Superior temporal gyrus (tissue), 1 donor: ENCODE measurements around the gene DTNA.
"Not testable (repeated sequence)": the region's sequence is repeated elsewhere in the genome, so short reads cannot be mapped to it uniquely, and the experiment has no call there.

Source experiments
- DNase-seq: peaks from one replicate; pipeline ENCODE4 v3.0.0-alpha.2; 2016; ENCODE audit errors: extremely low spot score

Gene DTNA

GRCh38 chr18:34893239-34893638, 183.1 kb downstream of the DTNA start:
- no peak for DNase-seq

GRCh38 chr18:34901299-34901698, 191.2 kb downstream of the DTNA start:
- no peak for DNase-seq

- DNase-seq: no peak
Measured at GRCh38 chr18:34904994-34905393, 194.9 kb downstream of the DTNA start.

- DNase-seq: not testable (repeated sequence)
Measured at GRCh38 chr18:34906985-34907384, 196.9 kb downstream of the DTNA start.

GRCh38 chr18:34909637-34910364, 199.7 kb downstream of the DTNA start:
- peak; percentile 54 for DNase-seq

DNA sequence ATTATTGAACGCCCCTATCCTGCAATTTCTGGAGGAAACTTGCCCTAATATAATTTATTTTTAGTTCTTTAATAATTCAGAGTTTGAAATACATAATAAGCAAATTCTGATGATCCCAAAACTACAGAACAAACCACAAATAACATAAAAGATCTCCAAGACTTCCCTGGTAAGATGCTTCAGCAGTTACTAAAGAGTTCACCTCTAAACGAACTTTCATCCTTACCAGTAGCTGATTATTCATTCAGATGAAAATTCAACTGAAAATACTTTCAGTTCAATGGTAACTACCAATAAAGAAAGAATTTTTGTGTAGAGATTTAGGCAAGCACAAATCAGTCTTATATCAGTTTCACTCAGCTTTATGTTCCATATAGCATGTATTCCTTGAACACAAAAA, 201.0 kb downstream of the DTNA start:
- no peak for DNase-seq

GRCh38 chr18:34911661-34912384, 201.7 kb downstream of the DTNA start:
- peak; percentile 71 for DNase-seq

- peak; percentile 84 for DNase-seq
Measured at GRCh38 chr18:34913837-34914661, 204.0 kb downstream of the DTNA start.

- DNase-seq: no peak
Measured at GRCh38 chr18:34915046-34915445, 204.9 kb downstream of the DTNA start.

GRCh38 chr18:34916539-34916938, 206.4 kb downstream of the DTNA start:
- DNase-seq: not testable (repeated sequence)

- DNase-seq: no peak
Measured at GRCh38 chr18:34918856-34919255, 208.8 kb downstream of the DTNA start.

GRCh38 chr18:34921226-34921625, 211.1 kb downstream of the DTNA start:
- DNase-seq: no peak

DNA sequence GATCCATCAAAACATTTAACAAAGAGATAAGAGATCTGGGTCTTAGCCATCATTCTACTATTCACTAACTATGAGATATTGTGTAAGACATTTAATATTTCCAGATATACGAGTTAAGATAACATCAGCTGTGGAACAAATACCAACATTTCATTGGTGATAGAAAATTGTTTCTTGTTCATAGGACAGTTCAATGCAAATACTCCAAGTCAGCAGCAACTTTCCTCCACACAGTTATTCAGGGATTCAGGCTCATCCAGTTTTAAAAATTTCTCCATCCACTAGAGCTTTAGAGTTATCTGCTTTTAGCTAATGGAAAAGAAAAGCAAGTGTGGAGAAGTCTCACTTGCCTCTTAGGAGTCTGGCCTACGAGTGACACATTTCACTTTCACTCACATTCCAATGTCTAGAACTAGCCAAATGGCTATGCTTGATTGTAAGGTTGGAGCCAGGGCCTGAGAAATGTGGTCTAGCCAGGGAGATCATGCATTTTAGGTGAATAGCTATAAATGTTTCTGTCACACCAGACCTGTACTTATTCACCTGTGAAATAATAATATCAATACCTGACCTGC, 211.8 kb downstream of the DTNA start:
- no peak for DNase-seq

GRCh38 chr18:34922594-34922993, 212.5 kb downstream of the DTNA start:
- not testable (repeated sequence) for DNase-seq

DNA sequence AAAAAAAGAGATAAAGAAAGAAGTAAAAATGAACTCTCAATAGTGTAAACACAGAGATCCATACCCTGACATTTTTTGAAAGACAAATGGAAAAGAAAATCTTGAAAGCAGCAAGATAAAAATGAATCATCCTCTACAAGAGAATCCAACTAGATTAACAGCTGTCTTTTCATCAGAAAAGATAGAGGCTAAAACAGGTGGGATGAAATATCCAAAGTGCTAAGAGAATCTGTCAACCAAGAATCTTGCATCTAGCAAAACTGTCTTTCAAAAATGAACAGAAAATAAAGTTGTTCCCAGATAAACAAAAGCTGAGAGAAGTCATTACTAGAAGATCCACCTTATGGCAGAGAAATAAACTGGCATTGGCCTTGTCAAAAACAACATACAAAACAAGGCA, 213.8 kb downstream of the DTNA start:
- DNase-seq: no peak

- no peak for DNase-seq
Measured at GRCh38 chr18:34926683-34927082, 216.6 kb downstream of the DTNA start.

- DNase-seq: no peak
Measured at GRCh38 chr18:34928088-34928753, 218.1 kb downstream of the DTNA start.

- no peak for DNase-seq
Measured at GRCh38 chr18:34928754-34929335, 218.7 kb downstream of the DTNA start.

- no peak for DNase-seq
Measured at GRCh38 chr18:34929336-34929780, 219.3 kb downstream of the DTNA start.

DNA sequence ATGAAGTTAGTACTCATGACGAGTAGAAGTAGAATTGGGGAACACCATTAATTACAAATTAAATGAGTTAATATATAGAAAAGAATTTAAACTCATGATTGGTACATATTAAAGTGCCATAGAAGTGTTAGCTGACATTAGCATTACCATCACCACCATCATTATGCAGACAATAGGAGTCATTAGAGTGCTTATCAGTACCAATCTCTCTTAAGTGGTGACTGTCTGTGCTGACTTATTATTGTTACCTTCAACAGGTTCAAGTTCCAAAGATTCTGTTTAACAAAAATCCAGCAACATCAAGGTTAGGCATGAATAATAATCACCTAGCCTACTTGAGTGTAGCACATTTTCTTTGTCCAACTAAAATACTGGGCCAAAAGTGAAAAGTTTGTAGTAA, 222.3 kb downstream of the DTNA start:
- no peak for DNase-seq
